GM12873 (cell line): Measurements from ENCODE around the gene TTC9C.

Experiments
- TF ChIP-seq, protein P1 (sequence below): IDR thresholded peaks from 2 replicates; pipeline ENCODE4 v1.5.1; 2012; ENCODE audit warnings: low read depth, mild to moderate bottlenecking, moderate library complexity, low read length, control low read depth; ENCODE audit not compliant: insufficient read depth; ENCODE audit errors: missing control alignments

TTC9C gene

DNA sequence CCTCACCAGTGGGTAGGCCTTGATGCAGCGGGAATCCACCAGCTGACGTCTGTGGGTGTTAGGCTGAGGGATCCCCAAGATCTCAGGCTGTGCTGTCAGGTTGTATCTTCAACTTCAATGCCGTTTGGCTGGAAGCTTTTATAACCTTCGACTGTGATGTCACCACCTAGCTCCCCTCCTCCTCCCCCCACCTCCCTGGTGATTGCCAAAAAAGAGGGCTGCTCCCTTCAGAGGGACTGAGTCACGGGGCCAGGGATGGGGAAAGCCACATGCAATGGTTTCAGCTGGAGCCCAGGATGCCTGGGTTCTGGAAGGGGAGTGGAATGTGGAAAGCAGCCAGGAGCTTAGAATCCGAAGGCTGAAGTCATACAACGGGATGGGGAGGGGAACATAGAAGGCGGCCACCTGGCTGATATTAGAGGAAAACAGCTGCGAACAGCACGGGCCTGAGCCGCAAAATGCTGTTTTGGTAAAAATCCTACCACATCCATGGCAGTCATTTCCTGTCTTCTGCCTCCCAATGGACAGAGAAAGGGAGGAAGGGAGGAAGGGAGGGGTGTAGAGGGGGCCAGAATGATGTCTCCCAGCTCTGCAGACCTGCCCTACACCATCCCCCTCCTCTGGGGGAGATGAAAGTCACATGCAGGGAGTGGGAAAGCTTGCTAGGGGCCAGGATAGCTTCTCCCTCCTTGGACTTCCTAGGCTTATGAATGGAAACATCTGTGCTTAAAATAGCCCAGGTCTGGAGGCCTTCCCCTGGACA, 38.7 kb upstream of the TTC9C start, which contains the start of gene LRRN4CL:
Gene LRRN4CL, minus strand, starts transcription at position 110 of the 763 bp plus-strand sequence. CDS start 1,022 bp downstream, outside the sequence.
- TF ChIP-seq, protein P1, sequence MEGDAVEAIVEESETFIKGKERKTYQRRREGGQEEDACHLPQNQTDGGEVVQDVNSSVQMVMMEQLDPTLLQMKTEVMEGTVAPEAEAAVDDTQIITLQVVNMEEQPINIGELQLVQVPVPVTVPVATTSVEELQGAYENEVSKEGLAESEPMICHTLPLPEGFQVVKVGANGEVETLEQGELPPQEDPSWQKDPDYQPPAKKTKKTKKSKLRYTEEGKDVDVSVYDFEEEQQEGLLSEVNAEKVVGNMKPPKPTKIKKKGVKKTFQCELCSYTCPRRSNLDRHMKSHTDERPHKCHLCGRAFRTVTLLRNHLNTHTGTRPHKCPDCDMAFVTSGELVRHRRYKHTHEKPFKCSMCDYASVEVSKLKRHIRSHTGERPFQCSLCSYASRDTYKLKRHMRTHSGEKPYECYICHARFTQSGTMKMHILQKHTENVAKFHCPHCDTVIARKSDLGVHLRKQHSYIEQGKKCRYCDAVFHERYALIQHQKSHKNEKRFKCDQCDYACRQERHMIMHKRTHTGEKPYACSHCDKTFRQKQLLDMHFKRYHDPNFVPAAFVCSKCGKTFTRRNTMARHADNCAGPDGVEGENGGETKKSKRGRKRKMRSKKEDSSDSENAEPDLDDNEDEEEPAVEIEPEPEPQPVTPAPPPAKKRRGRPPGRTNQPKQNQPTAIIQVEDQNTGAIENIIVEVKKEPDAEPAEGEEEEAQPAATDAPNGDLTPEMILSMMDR: no peak

DNA sequence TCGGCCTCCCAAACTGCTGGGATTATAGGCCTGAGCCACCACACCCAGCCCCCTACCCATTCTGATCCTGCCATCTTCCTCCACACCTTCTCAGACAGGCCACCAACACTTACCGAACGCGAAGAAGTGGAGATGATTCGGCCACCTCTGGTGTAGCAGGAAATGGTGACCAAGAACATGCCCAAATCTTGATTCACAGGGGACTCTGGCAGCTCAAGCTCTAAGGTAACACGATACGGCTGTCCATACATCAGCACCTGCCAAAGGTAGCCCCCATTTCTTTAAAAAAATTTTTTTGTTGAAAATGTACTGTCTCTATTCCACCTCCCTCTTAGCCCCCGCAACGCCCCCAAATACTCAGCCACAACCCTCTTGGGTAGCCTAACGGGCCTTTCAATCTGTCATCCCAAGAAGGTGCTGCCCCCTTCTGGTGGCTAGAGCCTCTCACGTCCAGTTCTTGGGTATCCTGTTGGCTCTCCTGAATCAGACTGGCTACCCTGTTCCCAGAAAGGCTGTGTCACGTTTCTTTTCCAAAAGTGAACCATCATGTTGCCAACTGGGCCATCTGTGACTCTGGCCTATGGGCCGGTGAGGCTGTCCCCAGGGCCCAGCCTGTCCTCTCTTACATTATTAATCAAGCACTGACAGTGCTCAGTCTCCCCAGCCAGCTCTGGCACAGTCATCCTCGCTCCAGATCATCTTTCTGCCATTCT, 33.7 kb upstream of the TTC9C start:
- TF ChIP-seq, protein P1: peak; percentile 87

DNA sequence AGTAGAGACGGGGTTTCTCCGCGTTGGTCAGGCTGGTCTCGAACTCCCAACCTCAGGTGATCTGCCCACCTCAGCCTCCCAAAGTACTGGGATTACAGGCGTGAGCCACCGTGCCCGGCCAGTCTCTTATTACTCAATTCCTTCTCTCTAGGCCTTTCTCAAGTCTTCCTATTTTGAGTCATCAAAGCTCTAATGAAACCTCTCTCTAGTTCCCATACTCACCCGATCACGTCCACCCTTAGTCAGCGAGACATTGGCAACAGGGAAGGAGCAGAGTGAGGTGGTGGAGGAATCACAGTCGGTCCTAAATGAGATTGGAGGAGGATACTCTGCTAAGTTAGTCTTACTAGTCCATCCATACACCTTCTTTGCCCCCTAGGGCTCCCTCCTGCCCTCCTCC, 26.0 kb upstream of the TTC9C start:
- TF ChIP-seq, protein P1: no peak

DNA sequence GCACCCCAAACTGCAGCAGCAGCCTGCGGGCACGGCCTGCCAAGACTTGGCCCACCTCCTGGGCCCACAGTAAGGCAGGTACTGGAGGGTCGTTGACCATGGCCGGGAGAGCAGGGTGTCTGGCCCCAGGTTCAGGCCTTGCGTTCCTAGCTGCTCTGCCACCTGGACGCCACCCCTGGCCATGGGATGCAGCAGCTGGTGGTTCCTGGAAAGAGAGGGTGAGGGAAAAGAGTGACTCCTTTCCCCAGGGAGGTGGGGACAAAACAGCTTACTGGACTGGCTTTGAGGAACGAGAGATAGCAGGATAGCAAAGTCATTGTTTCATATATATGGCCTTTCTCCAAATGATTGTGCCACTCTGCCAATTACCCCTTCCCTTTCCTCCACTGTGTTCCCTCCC, 22.9 kb upstream of the TTC9C start:
- TF ChIP-seq, protein P1: no peak

DNA sequence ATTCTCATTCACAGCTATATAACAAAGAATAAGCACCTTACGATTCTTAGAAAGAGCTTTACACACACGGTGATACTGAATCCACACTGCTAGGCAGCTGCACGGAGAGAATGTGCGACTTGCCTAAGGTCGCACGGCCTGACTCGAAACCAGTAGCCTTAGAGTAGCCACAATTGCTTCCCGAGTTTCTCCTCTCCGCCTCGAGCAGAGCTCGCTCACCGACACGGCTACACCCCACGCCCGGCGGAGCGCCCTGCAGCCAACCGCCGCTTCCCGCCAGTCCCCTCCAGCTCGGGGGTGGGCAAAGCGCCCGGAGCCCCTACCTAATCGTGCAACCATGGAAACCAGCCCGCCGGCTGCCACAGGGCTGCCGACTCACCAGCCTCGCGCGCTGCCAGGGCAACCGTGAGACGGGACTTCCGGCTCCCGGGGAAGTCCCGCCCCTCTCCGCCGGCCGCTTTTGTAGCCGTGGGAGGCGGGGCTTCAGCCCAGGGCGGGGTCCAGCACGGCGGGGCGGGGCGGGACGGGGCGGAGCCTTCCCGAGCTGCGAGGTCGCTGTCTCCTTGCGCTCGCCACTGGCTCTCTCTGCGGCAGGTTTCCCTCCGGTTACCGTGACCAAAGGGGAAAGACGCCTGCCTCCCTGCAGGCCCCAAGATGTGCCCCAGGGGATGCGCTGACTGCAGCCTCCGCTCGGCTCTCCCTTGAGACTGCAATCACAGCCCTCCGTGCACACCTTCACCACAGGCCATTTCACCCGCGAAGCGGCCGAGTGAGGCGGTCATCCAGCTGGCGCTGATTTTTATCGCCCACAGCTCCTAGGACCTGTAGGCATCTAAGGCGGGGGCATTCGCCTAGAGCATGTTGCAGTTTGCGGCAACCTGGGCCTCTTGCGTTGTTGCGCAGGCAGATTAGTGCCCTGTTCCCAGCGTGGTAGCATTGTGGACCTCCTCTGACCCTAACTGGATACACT, 22.1 kb upstream of the TTC9C start:
- TF ChIP-seq, protein P1: no peak

DNA sequence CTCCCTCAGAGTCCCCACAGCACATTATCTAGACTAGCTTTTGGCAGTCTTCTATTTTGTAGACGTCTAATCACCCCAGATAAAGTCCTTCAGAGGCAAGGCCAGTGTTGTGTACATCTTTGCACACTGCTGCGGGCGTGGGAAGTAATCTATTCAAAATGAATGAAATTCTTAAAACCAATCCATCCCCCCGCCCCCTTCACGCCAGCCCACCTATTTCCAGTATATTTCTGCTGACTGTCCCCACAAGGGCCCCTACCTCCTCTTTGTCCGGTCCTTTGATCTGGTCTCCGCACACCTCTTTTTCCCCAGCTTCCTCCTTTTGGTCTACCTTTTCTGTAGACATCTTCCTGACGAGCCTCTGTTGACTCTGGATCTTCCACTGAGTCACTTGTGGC, 21.4 kb upstream of the TTC9C start:
- TF ChIP-seq, protein P1: no peak
